GF-D8 (cell line): ENCODE measurements around the gene UCHL5.
"Not testable (repeated sequence)": the region's sequence is repeated elsewhere in the genome, so short reads cannot be mapped to it uniquely, and the experiment has no call there.

ENCODE experiments used
- DNase-seq: peaks from one replicate; lab custom pipeline; 2025; lab: John Stamatoyannopoulos, UW

Gene UCHL5

GRCh38 chr1:193011406-193011805 is 47.8 kb downstream of the UCHL5 start:
- no peak for DNase-seq

GRCh38 chr1:193009501-193009900 is 49.7 kb downstream of the UCHL5 start:
- DNase-seq, result no peak

GRCh38 chr1:193005785-193006184 is 53.4 kb downstream of the UCHL5 start:
- no peak for DNase-seq

GRCh38 chr1:192998536-192998935 is 60.6 kb downstream of the UCHL5 start:
- no peak for DNase-seq

- no peak for DNase-seq
Measured at GRCh38 chr1:192994141-192994540, 65.0 kb downstream of the UCHL5 start.

- DNase-seq, result no peak
Measured at GRCh38 chr1:192993426-192994085, 65.6 kb downstream of the UCHL5 start.

- not testable (repeated sequence) for DNase-seq
Measured at GRCh38 chr1:192986748-192987334, 72.3 kb downstream of the UCHL5 start.

- DNase-seq, result no peak
Measured at GRCh38 chr1:192986110-192986747, 72.9 kb downstream of the UCHL5 start.

GRCh38 chr1:192984080-192984479 is 75.1 kb downstream of the UCHL5 start:
- no peak for DNase-seq

GRCh38 chr1:192983349-192983980 is 75.7 kb downstream of the UCHL5 start:
- DNase-seq, result no peak

- no peak for DNase-seq
Measured at GRCh38 chr1:192980856-192981255, 78.3 kb downstream of the UCHL5 start.

GRCh38 chr1:192980334-192980733 is 78.8 kb downstream of the UCHL5 start:
- not testable (repeated sequence) for DNase-seq

GRCh38 chr1:192979542-192979941 is 79.6 kb downstream of the UCHL5 start:
- no peak for DNase-seq

GRCh38 chr1:192978195-192978710 is 80.9 kb downstream of the UCHL5 start:
- no peak for DNase-seq

- DNase-seq, result no peak
Measured at GRCh38 chr1:192977089-192977706, 82.0 kb downstream of the UCHL5 start.

GRCh38 chr1:192976576-192976975 is 82.6 kb downstream of the UCHL5 start:
- no peak for DNase-seq

- no peak for DNase-seq
Measured at GRCh38 chr1:192974701-192975100, 84.5 kb downstream of the UCHL5 start.

- no peak for DNase-seq
Measured at GRCh38 chr1:192973988-192974387, 85.2 kb downstream of the UCHL5 start.

- DNase-seq, result no peak
Measured at GRCh38 chr1:192973202-192973601, 86.0 kb downstream of the UCHL5 start.

GRCh38 chr1:192969091-192969490 is 90.1 kb downstream of the UCHL5 start:
- no peak for DNase-seq

GRCh38 chr1:192968323-192968722 is 90.8 kb downstream of the UCHL5 start:
- DNase-seq, result no peak

GRCh38 chr1:192967901-192968300 is 91.3 kb downstream of the UCHL5 start:
- no peak for DNase-seq
